Mucosa of descending colon (tissue), 3 donors: ENCODE data around the gene SACS. TPM values are rescaled to one million over a fixed set of nuclear protein-coding genes. Genes with fewer than 3 reads are reported as not detected.

Source experiments
- ATAC-seq: fragments of 200-7000 bp; cut with Tn5 transposase; one replicate; pipeline ENCODE4 v1.9.1; 2020; ENCODE audit warnings: mild to moderate bottlenecking, moderate library complexity
- DNase-seq, 3 donors: peaks; one replicate each; pipeline ENCODE4 v3.0.0-alpha.2; 2020
- H3K36me3 ChIP-seq: fragments of 200-600 bp; one replicate; pipeline ENCODE4 v1.8.0; 2021; ENCODE audit warnings: low read depth, mild to moderate bottlenecking
- H3K4me1 ChIP-seq: fragments of 200-600 bp; one replicate; pipeline ENCODE4 v1.8.0; 2021; ENCODE audit warnings: low read depth, mild to moderate bottlenecking
- H3K4me3 ChIP-seq: fragments of 200-600 bp; one replicate; pipeline ENCODE4 v1.8.0; 2021; ENCODE audit warnings: mild to moderate bottlenecking
- H3K9me3 ChIP-seq: fragments of 200-600 bp; one replicate; pipeline ENCODE4 v1.8.0; 2021; ENCODE audit warnings: mild to moderate bottlenecking
- CTCF ChIP-seq: fragments of 200-600 bp; IDR thresholded peaks from one replicate; pipeline ENCODE4 v1.8.0; 2022; ENCODE audit warnings: antibody characterized with exemption, mild to moderate bottlenecking
- intact Hi-C, 2 donors: fragments of 100-400 bp; cut with DNase I in 1 of 2; cut with micrococcal nuclease in 1 of 2; formaldehyde crosslinking; loops; one replicate each; pipeline versions ENCODE4 v1.11.0 to v1.11.1; 2022; cut with DNase I, micrococcal nuclease
- total RNA-seq, 3 donors: library from RNA; stranded (reverse); fragmentation: NEBNext Ultra II Directional in 2 of 3; extraction: Animal tissue kit (Norgen Biotek cat#: 25700) in 2 of 3; gene quantifications; one replicate each; pipeline versions ENCODE4 v1.2.1 to v1.2.4, GENCODE V29; 2021 to 2023
- donor health status: DM: no; HTN: no; CAD: no; lungs with moderate emphysema.
- donor health status: DM: no; HTN: no; CAD: no.
- donor health status: DM: no; HTN: yes; CAD: no.

The SACS gene
- total RNA-seq, 3 donors from 2014 or later = 2.1 to 19.0 (median 3.7) TPM

GRCh38 chr13:23399347-23399746, 34.2 kb downstream of the SACS start:
- DNase-seq (no peak), ATAC-seq (no peak)
- H3K4me1 ChIP-seq = no peaks in the 10 kb centered on the region
- peaks cover 3% of the 10 kb centered on the region for H3K9me3 ChIP-seq
- H3K4me3 ChIP-seq = no peak overlapping the region
- no peak for TF ChIP-seq CTCF
- H3K36me3 ChIP-seq = no peaks in the 10 kb centered on the region
- intact Hi-C loops = no loop called here

- DNase-seq = no peak
- intact Hi-C loops = no loop called here
- Histone ChIP-seq H3K4me3 (no peak overlapping the region), H3K9me3 (no peaks in the 10 kb centered on the region), H3K36me3 (no peaks in the 10 kb centered on the region), H3K4me1 (no peaks in the 10 kb centered on the region)
- TF ChIP-seq CTCF = no peak
- no peak for ATAC-seq
Measured at GRCh38 chr13:23394821-23395220, 38.7 kb downstream of the SACS start.

GRCh38 chr13:23392925-23393645, 40.4 kb downstream of the SACS start:
- Histone ChIP-seq H3K4me3 (no peak overlapping the region), H3K9me3 (no peaks in the 10 kb centered on the region), H3K4me1 (no peaks in the 10 kb centered on the region), H3K36me3 (no peaks in the 10 kb centered on the region)
- TF ChIP-seq CTCF = no peak
- intact Hi-C loops = no loop called here
- no peak for DNase-seq
- no peak for ATAC-seq

- no peak overlapping the region for H3K4me3 ChIP-seq
- H3K9me3 ChIP-seq = no peaks in the 10 kb centered on the region
- intact Hi-C loops = no loop called here
- H3K36me3 ChIP-seq = no peaks in the 10 kb centered on the region
- no peak for ATAC-seq
- H3K4me1 ChIP-seq = no peaks in the 10 kb centered on the region
- no peak for DNase-seq
- no peak for TF ChIP-seq CTCF
Measured at GRCh38 chr13:23392313-23392712, 41.2 kb downstream of the SACS start.

- H3K4me3 ChIP-seq = no peak overlapping the region
- no peaks in the 10 kb centered on the region for H3K36me3 ChIP-seq
- intact Hi-C loops = no loop called here
- no peak for DNase-seq
- no peaks in the 10 kb centered on the region for H3K9me3 ChIP-seq
- no peaks in the 10 kb centered on the region for H3K4me1 ChIP-seq
- ATAC-seq = no peak
- TF ChIP-seq CTCF = no peak
Measured at GRCh38 chr13:23391752-23392151, 41.8 kb downstream of the SACS start.

- no peak for DNase-seq
- no peak for TF ChIP-seq CTCF
- ATAC-seq = no peak
- Histone ChIP-seq H3K9me3 (no peaks in the 10 kb centered on the region), H3K4me3 (no peak overlapping the region), H3K36me3 (no peaks in the 10 kb centered on the region), H3K4me1 (no peaks in the 10 kb centered on the region)
- intact Hi-C loops = no loop called here
Measured at GRCh38 chr13:23386533-23386932, 47.0 kb downstream of the SACS start.
